ENCODE data around the gene GTF3A.
A peak's percentile ranks its signal among the peaks of the same experiment; 100 is the strongest.

Gene GTF3A

DNA sequence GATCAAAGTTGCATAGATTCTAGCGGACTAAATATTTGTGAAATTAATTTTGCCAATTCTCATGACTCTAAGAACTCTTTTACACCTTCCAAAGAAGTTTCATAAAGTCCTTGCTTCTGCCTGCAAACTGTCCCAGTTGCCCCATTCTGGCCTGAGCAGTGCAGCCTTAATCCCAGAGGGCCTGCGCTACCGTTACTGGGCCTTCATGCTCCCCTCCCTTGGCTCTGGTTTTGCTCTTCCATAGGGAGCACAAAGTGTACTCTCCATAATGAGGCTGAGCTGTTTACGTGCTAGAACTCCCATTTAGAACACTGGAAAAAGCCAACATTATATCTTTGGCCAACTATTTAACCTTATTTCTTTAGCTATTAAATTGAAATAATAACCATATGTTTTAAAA is 23.9 kb downstream of the GTF3A start:
- no peak overlapping the region for H3K4me3 ChIP-seq (replicated peaks; ENCODE audit: insufficient read depth, low read length)
- no peak for TF ChIP-seq GABPA (IDR thresholded peaks at IDR 0.05; ENCODE audit: low read depth)
- no peak for TF ChIP-seq SPI1 (IDR thresholded peaks at IDR 0.05; ENCODE audit: borderline replicate concordance, low read depth)
- TF ChIP-seq, protein P1, sequence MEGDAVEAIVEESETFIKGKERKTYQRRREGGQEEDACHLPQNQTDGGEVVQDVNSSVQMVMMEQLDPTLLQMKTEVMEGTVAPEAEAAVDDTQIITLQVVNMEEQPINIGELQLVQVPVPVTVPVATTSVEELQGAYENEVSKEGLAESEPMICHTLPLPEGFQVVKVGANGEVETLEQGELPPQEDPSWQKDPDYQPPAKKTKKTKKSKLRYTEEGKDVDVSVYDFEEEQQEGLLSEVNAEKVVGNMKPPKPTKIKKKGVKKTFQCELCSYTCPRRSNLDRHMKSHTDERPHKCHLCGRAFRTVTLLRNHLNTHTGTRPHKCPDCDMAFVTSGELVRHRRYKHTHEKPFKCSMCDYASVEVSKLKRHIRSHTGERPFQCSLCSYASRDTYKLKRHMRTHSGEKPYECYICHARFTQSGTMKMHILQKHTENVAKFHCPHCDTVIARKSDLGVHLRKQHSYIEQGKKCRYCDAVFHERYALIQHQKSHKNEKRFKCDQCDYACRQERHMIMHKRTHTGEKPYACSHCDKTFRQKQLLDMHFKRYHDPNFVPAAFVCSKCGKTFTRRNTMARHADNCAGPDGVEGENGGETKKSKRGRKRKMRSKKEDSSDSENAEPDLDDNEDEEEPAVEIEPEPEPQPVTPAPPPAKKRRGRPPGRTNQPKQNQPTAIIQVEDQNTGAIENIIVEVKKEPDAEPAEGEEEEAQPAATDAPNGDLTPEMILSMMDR (IDR thresholded peaks at IDR 0.05; ENCODE audit: insufficient read depth, low read length), result no peak
- TF ChIP-seq POLR2AphosphoS5 (IDR thresholded peaks at IDR 0.05; ENCODE audit: low read depth), result no peak
- TF ChIP-seq, protein P2, sequence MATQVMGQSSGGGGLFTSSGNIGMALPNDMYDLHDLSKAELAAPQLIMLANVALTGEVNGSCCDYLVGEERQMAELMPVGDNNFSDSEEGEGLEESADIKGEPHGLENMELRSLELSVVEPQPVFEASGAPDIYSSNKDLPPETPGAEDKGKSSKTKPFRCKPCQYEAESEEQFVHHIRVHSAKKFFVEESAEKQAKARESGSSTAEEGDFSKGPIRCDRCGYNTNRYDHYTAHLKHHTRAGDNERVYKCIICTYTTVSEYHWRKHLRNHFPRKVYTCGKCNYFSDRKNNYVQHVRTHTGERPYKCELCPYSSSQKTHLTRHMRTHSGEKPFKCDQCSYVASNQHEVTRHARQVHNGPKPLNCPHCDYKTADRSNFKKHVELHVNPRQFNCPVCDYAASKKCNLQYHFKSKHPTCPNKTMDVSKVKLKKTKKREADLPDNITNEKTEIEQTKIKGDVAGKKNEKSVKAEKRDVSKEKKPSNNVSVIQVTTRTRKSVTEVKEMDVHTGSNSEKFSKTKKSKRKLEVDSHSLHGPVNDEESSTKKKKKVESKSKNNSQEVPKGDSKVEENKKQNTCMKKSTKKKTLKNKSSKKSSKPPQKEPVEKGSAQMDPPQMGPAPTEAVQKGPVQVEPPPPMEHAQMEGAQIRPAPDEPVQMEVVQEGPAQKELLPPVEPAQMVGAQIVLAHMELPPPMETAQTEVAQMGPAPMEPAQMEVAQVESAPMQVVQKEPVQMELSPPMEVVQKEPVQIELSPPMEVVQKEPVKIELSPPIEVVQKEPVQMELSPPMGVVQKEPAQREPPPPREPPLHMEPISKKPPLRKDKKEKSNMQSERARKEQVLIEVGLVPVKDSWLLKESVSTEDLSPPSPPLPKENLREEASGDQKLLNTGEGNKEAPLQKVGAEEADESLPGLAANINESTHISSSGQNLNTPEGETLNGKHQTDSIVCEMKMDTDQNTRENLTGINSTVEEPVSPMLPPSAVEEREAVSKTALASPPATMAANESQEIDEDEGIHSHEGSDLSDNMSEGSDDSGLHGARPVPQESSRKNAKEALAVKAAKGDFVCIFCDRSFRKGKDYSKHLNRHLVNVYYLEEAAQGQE (IDR thresholded peaks at IDR 0.05; ENCODE audit: insufficient replicate concordance, low read depth), result no peak
- H3K27ac ChIP-seq (replicated peaks), result no peak overlapping the region
- DNase-seq (ENCODE audit: low read depth in 1 of 2, low spot score in 1 of 2), result no peak
- H3K27me3 ChIP-seq (ENCODE audit: insufficient read depth, poor library complexity, severe bottlenecking), result no peaks in the 10 kb centered on the region

DNA sequence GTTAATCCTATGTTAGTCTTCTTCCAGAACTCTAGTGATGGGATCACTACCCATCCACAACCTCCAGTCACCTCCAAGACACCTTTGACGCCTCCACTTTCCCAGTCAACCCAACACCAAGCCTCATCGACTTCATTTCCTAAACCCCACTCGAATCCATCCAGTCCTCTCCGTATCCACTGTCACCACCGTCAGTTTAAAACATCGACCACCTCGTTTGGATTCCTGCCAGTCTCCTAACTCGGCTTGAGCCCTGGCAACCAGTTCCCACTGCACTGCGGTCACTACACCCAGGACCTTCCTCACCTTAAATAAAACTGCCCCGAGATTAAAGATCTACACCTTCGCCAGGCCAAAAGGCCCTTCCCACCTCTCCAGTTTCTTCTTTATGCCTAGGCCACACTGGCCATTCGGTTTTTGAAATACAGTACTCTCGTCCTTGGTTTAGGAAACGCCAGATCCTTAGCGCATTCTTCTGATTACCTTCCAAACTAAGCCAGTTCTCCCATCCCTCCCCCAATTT is 24.7 kb downstream of the GTF3A start:
- H3K4me3 ChIP-seq (replicated peaks; ENCODE audit: insufficient read depth, low read length), result peak overlapping the region; percentile 68
- DNase-seq (ENCODE audit: low read depth in 1 of 2, low spot score in 1 of 2), result no peak
- H3K27me3 ChIP-seq (ENCODE audit: insufficient read depth, poor library complexity, severe bottlenecking), result no peaks in the 10 kb centered on the region
- TF ChIP-seq, protein P2 (IDR thresholded peaks at IDR 0.05; ENCODE audit: insufficient replicate concordance, low read depth), result no peak
- no peak for TF ChIP-seq SPI1 (IDR thresholded peaks at IDR 0.05; ENCODE audit: borderline replicate concordance, low read depth)
- TF ChIP-seq GABPA (IDR thresholded peaks at IDR 0.05; ENCODE audit: low read depth), result no peak
- no peak for TF ChIP-seq POLR2AphosphoS5 (IDR thresholded peaks at IDR 0.05; ENCODE audit: low read depth)
- TF ChIP-seq, protein P1 (IDR thresholded peaks at IDR 0.05; ENCODE audit: insufficient read depth, low read length), result no peak
- peak overlapping the region; percentile 97 for H3K27ac ChIP-seq (replicated peaks)

DNA sequence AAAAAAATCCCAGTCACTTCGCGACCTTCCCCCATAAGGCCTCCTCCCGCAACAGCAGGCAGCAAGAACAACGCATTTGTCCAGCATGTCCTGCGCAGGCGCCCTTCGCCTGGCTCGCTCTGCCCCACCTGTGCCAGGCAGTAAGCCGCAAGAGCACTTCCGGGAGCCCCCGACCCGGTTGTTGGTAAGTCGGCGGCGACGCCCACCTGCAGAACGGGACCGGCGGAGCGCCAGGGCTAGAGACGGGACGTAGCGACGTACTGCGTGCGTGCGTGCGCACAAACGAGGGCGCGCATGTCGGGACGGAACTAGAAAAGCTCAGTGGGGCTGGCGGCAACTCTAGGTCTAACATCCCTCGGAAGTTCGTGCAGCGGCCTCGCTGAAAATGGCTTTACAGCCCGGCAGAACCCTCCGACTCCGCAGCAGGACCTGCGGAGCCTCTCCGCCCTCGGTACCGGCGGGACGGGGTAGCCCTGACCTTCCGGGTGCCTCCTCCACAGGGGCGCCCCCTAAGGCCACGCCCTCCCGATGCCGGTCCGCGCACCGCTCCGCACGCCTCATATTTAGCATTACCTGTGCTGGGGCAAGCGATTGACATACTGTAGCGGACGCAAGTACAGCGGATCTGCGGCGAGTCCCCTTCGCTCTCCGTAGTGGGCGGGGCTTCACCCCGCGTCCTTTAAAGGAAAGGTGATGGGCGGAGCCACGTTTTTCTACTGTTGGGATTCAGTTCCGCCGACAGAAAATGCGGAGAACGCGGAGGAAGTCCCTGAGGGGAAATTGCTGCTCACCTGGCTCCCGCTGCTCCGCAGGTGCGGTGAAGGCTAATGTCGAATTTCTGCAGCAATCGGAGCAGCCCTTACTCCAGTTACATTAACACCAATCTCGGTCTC is 25.8 kb downstream of the GTF3A start, which contains the start of gene MTIF3:
TSS of gene MTIF3 (minus strand) at position 629 of the 893 bp plus-strand sequence. CDS start 10,116 bp downstream, outside the sequence.
- H3K27me3 ChIP-seq (ENCODE audit: insufficient read depth, poor library complexity, severe bottlenecking), result no peaks in the 10 kb centered on the region
- peak within 1 kb of the TSS; percentile 68 for H3K4me3 ChIP-seq (replicated peaks; ENCODE audit: insufficient read depth, low read length)
- peak within 1 kb of the TSS; percentile 97 for H3K27ac ChIP-seq (replicated peaks)
- TF ChIP-seq, protein P1 (IDR thresholded peaks at IDR 0.05; ENCODE audit: insufficient read depth, low read length), result no peak
- TF ChIP-seq POLR2AphosphoS5 (IDR thresholded peaks at IDR 0.05; ENCODE audit: low read depth) (peak; percentile 95), GABPA (IDR thresholded peaks at IDR 0.05; ENCODE audit: low read depth) (no peak), SPI1 (IDR thresholded peaks at IDR 0.05; ENCODE audit: borderline replicate concordance, low read depth) (peak; percentile 72; the same call in 1 of the 2 replicates)
- TF ChIP-seq, protein P2 (IDR thresholded peaks at IDR 0.05; ENCODE audit: insufficient replicate concordance, low read depth), result peak; percentile 47
- DNase-seq (ENCODE audit: low read depth in 1 of 2, low spot score in 1 of 2), result peak; percentile 87 to 97
